Liver (tissue), 9 donors: ENCODE results near the gene SMIM24. TPM values are rescaled to one million over a fixed set of nuclear protein-coding genes. Genes with fewer than 3 reads are reported as not detected.

Experiments used
- DNase-seq: peaks from one replicate; pipeline ENCODE4 v3.0.0-alpha.2; 2017; ENCODE audit warnings: low spot score
- H3K27ac ChIP-seq, 2 donors: one replicate each; pipeline ENCODE4 v1.7.0; 2013; ENCODE audit warnings: inconsistent platforms in 2 of 2, low read length in 2 of 2, control low read depth in 1 of 2, low read depth in 1 of 2, mild to moderate bottlenecking in 1 of 2
- H3K27me3 ChIP-seq, 4 donors: one replicate each; pipeline versions ENCODE4 v1.6.1 to v1.7.0; 2013; ENCODE audit warnings: low read length in 3 of 4, inconsistent platforms in 1 of 4, mild to moderate bottlenecking in 1 of 4, moderate library complexity in 1 of 4; ENCODE audit not compliant: control insufficient read depth in 4 of 4, insufficient read depth in 4 of 4
- H3K36me3 ChIP-seq, 4 donors: one replicate each; pipeline versions ENCODE4 v1.6.1 to v1.7.0; 2013; ENCODE audit warnings: low read length in 3 of 4, mild to moderate bottlenecking in 3 of 4, low read depth in 1 of 4, moderate library complexity in 1 of 4; ENCODE audit not compliant: control insufficient read depth in 4 of 4, insufficient read depth in 3 of 4
- H3K4me1 ChIP-seq, 4 donors: one replicate each; pipeline versions ENCODE4 v1.6.1 to v1.7.0; 2013; ENCODE audit warnings: low read length in 3 of 4, mild to moderate bottlenecking in 3 of 4, moderate library complexity in 1 of 4; ENCODE audit not compliant: control insufficient read depth in 4 of 4, insufficient read depth in 4 of 4
- H3K4me3 ChIP-seq, 3 donors: one replicate each; pipeline versions ENCODE4 v1.6.1 to v1.7.0; 2013; ENCODE audit warnings: low read length in 3 of 3, control low read depth in 1 of 3, low read depth in 1 of 3, mild to moderate bottlenecking in 1 of 3
- H3K9ac ChIP-seq, 2 donors: one replicate each; pipeline ENCODE4 v1.7.0; 2013; ENCODE audit warnings: low read length in 2 of 2, mild to moderate bottlenecking in 2 of 2, moderate library complexity in 2 of 2, control low read depth in 1 of 2, low read depth in 1 of 2
- H3K9me3 ChIP-seq, 4 donors: one replicate each; pipeline versions ENCODE4 v1.6.1 to v1.7.0; 2013; ENCODE audit warnings: low read length in 3 of 4; ENCODE audit not compliant: control insufficient read depth in 4 of 4
- CTCF ChIP-seq: fragments of 150-350 bp; IDR thresholded peaks from 2 replicates; pipeline ENCODE4 v1.5.1; 2017; ENCODE audit warnings: improper control_type of control experiment, low read depth, low read length; ENCODE audit not compliant: missing input control
- FOXA1 ChIP-seq: IDR thresholded peaks from 2 replicates; pipeline ENCODE4 v1.6.1; 2016; ENCODE audit warnings: antibody characterized with exemption
- FOXA2 ChIP-seq: IDR thresholded peaks from 2 replicates; pipeline ENCODE4 v1.6.1; 2016; ENCODE audit warnings: antibody characterized with exemption
- GABPA ChIP-seq, 2 donors: IDR thresholded peaks in 1 of 2; conservative IDR thresholded peaks in 1 of 2; 2 replicates each; pipeline ENCODE4 v1.6.1; 2016; ENCODE audit warnings: antibody characterized with exemption in 2 of 2, mild to moderate bottlenecking in 1 of 2, moderate library complexity in 1 of 2
- HNF4A ChIP-seq, 2 donors: conservative IDR thresholded peaks; 2 replicates each; pipeline ENCODE4 v1.6.1; 2016; ENCODE audit warnings: antibody characterized with exemption in 2 of 2, mild to moderate bottlenecking in 2 of 2
- HNF4G ChIP-seq: IDR thresholded peaks from 2 replicates; pipeline ENCODE4 v1.6.1; 2016; ENCODE audit warnings: antibody characterized with exemption
- NR2F2 ChIP-seq: IDR thresholded peaks from 2 replicates; pipeline ENCODE4 v1.6.1; 2016; ENCODE audit warnings: antibody characterized with exemption
- RAD21 ChIP-seq, 2 donors: IDR thresholded peaks; 2 replicates each; pipeline ENCODE4 v1.6.1; 2016; ENCODE audit warnings: antibody characterized with exemption in 2 of 2, mild to moderate bottlenecking in 2 of 2
- ZBTB33 ChIP-seq: IDR thresholded peaks from 2 replicates; pipeline ENCODE4 v1.6.1; 2016; ENCODE audit warnings: antibody characterized with exemption
- WGBS: extraction: QIAGEN DNeasy Blood & Tissue Kit; methylation state at CpG from one replicate; pipeline ENCODE4 v1.1.7; 2013; 5-methylcytosine and 5-hydroxymethylcytosine counted together
- polyA plus RNA-seq, 2 donors: library from polyadenylated mRNA; stranded (reverse) in 1 of 2; unstranded in 1 of 2; fragments of 200-250 nt in 1 of 2; fragments of >200 nt in 1 of 2; fragmentation: Nextera tagmentation in 1 of 2; extraction: Ambion mirVana in 1 of 2; gene quantifications; one replicate each; pipeline versions ENCODE4 v1.2.1 to v1.2.3, GENCODE V29; 2013 to 2015
- total RNA-seq, 2 donors: library from RNA; depleted of rRNA; stranded (reverse); fragments of >200 nt; gene quantifications; one replicate each; pipeline ENCODE4 v1.2.3, GENCODE V29; 2014
- TF ChIP-seq, protein P1 (sequence below): IDR thresholded peaks from 2 replicates; pipeline ENCODE4 v1.6.1; 2016; ENCODE audit warnings: antibody characterized with exemption
- donor health status: healthy.
- donor health status: healthy.
- donor health status: healthy.
- donor health status: healthy.
- donor health status: healthy.

The SMIM24 gene
- total and polyA plus RNA-seq, 4 donors, result 0.17 to 13.7 (median 2.8) TPM

GRCh38 chr19:3499738-3500428 lies 19.6 kb upstream of the SMIM24 start (continued):
- TF ChIP-seq CTCF (no peak), RAD21 (IDR thresholded peaks at IDR 0.05) (no peak), GABPA (IDR thresholded peaks at IDR 0.05 in 1 of 2, conservative IDR thresholded peaks at IDR 0.05 in 1 of 2) (no peak), FOXA1 (no peak), NR2F2 (no peak), HNF4A (conservative IDR thresholded peaks at IDR 0.05) (no peak), FOXA2 (no peak), HNF4G (no peak)

GRCh38 chr19:3497757-3498520 lies 17.6 kb upstream of the SMIM24 start:
- Histone ChIP-seq H3K9me3 (no peaks in the 10 kb centered on the region), H3K27ac (no peak overlapping the region), H3K4me1 (peaks cover 4 to 17% (median 14%) of the 10 kb centered on the region in 4 donors), H3K27me3 (no peaks in the 10 kb centered on the region), H3K4me3 (no peak overlapping the region), H3K36me3 (peaks cover 0 to 18% (median 5%) of the 10 kb centered on the region in 4 donors), H3K9ac (no peak overlapping the region)
- DNase-seq, result no peak
- 98% methylated on average over 5 of the region's 5 CpGs for WGBS
- TF ChIP-seq CTCF, result no peak
- TF ChIP-seq, protein P1, sequence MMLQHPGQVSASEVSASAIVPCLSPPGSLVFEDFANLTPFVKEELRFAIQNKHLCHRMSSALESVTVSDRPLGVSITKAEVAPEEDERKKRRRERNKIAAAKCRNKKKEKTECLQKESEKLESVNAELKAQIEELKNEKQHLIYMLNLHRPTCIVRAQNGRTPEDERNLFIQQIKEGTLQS, result no peak
- TF ChIP-seq HNF4G, result no peak
- no peak for TF ChIP-seq ZBTB33
